GOT3 (cell line): ENCODE measurements around the gene TMEM209.
"Not testable (repeated sequence)": the region's sequence is repeated elsewhere in the genome, so short reads cannot be mapped to it uniquely, and the experiment has no call there.

Experiments
- DNase-seq: peaks from one replicate; lab custom pipeline; 2025; ENCODE audit warnings: mixed read lengths; lab: John Stamatoyannopoulos, UW

TMEM209 gene

GRCh38 chr7:130205084-130205947 lies at the start of gene TMEM209:
TMEM209 (minus strand) TSS chr7:130205406; CDS start chr7:130205375, 31 bp downstream.
- peak; percentile 92 for DNase-seq

GRCh38 chr7:130254555-130254954 lies 49.3 kb upstream of the TMEM209 start:
- DNase-seq, result no peak

- DNase-seq, result not testable (repeated sequence)
Measured at GRCh38 chr7:130249626-130250025, 44.4 kb upstream of the TMEM209 start.

- DNase-seq, result not testable (repeated sequence)
Measured at GRCh38 chr7:130248842-130249241, 43.6 kb upstream of the TMEM209 start.

- not testable (repeated sequence) for DNase-seq
Measured at GRCh38 chr7:130246491-130246890, 41.3 kb upstream of the TMEM209 start.

GRCh38 chr7:130243486-130243885 lies 38.3 kb upstream of the TMEM209 start:
- DNase-seq, result not testable (repeated sequence)

- no peak for DNase-seq
Measured at GRCh38 chr7:130242198-130243014, 37.2 kb upstream of the TMEM209 start.

GRCh38 chr7:130240240-130240639 lies 35.0 kb upstream of the TMEM209 start:
- DNase-seq, result no peak

- not testable (repeated sequence) for DNase-seq
Measured at GRCh38 chr7:130236361-130236760, 31.2 kb upstream of the TMEM209 start.

GRCh38 chr7:130234078-130234477 lies 28.9 kb upstream of the TMEM209 start:
- no peak for DNase-seq

- DNase-seq, result no peak
Measured at GRCh38 chr7:130232209-130232608, 27.0 kb upstream of the TMEM209 start.

- no peak for DNase-seq
Measured at GRCh38 chr7:130231792-130232191, 26.6 kb upstream of the TMEM209 start.

- not testable (repeated sequence) for DNase-seq
Measured at GRCh38 chr7:130229981-130230380, 24.8 kb upstream of the TMEM209 start.

- DNase-seq, result no peak
Measured at GRCh38 chr7:130228840-130229502, 23.8 kb upstream of the TMEM209 start.

GRCh38 chr7:130227883-130228575 lies 22.8 kb upstream of the TMEM209 start:
- no peak for DNase-seq

GRCh38 chr7:130226333-130226732 lies 21.1 kb upstream of the TMEM209 start:
- no peak for DNase-seq

GRCh38 chr7:130224923-130225322 lies 19.7 kb upstream of the TMEM209 start:
- DNase-seq, result not testable (repeated sequence)

- DNase-seq, result no peak
Measured at GRCh38 chr7:130224210-130224609, 19.0 kb upstream of the TMEM209 start.

- no peak for DNase-seq
Measured at GRCh38 chr7:130223646-130224045, 18.4 kb upstream of the TMEM209 start.

GRCh38 chr7:130221746-130222145 lies 16.5 kb upstream of the TMEM209 start:
- no peak for DNase-seq

GRCh38 chr7:130219871-130220270 lies 14.7 kb upstream of the TMEM209 start:
- DNase-seq, result no peak
